GM15510 (cell line): Measurements from ENCODE around the gene RBM33.

Experiments
- POLR2A ChIP-seq: IDR thresholded peaks from 3 replicates; pipeline ENCODE4 v1.6.1; 2011; ENCODE audit warnings: borderline replicate concordance; ENCODE audit not compliant: insufficient read length; ENCODE audit errors: extremely low read depth

RBM33 gene

DNA sequence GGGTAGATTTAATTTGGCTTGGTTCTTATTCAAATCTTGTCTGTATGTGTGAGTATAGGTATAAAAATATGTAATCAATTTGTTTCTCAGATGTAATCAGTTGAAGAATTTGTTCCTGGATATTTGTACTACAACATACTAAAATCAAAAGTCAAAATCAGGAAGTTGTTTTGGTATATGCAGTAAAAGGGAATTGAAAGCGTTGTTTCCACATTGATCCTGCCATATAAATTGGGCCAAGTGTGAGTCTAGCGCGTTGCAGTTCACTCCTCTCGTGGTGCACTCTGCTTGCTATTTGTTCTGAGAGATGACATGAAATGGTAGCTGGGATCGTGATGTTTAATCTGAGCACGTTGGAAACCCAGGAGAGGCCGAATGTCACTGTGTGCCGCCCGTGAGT, 111.9 kb downstream of the RBM33 start:
- TF ChIP-seq POLR2A, result no peak

DNA sequence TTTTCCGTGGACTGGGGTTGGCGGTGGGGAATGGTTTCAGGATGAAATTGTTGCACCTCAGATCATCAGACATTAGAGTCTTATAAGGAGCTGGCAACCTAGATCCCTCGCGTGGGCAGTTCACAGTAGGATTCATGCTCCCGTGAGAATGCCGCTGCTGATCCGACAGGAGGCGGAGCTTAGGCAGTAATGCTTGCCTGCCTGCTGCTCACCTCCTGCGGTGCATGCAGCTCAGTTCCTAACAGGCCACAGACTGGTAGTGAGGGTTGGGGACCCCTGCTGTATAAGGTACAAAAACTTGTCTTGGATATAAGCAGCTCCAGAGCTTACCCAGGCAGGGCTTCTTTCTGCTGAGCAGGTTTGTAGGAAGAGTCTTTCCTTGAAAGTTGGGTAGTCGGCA, 113.9 kb downstream of the RBM33 start:
- TF ChIP-seq POLR2A, result no peak

DNA sequence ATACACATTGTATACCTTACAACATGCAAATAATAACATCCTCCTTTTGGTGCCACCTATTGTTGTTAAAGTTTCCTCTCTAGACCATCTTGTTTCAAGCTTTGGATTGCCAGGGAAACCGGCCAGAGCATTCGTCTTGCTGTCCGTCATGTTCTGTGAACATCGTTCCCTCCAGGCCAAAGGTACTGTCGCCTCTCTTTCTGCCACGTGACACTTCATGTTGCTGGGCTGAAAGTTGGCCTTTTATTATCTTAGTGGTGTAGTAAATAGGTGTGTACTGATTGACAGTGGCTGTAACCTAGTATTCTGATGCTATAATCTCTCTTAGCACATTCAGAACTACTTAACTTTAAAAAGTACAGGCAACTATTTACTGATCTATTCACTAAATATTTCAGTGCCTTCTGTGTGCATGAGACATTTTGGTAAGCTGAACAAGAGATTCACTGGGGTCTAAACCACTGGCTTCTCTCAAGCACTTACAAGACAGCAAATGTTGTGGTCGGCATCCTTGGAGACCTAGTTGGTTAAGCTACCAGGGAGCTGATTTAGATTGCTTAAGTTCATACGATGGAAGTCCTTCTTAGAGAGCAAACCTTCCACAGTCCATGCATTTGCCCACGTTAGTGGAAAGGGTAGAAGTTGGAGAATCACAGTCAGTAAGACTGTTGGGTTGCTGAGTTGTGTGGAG, 115.4 kb downstream of the RBM33 start:
- no peak for TF ChIP-seq POLR2A

DNA sequence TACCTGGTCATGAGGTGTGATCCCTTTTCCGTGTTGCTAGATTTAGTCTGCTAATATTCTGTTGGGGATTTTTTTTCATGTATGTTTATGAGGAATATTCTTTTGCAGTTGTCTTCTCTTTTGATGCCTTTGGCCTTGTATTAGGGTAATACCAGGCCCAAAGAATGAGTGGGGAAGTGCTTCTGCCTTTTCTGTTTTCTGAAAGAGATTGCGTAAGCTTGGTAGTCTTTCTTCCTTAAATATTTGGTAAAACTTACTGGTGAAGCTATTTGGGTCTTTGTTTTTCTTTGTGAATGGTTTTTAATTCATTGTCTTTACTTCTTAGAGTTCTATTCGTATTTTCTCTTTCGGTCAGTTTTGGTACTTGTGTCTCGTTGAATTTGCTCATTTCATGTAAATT, 116.7 kb downstream of the RBM33 start:
- no peak for TF ChIP-seq POLR2A

DNA sequence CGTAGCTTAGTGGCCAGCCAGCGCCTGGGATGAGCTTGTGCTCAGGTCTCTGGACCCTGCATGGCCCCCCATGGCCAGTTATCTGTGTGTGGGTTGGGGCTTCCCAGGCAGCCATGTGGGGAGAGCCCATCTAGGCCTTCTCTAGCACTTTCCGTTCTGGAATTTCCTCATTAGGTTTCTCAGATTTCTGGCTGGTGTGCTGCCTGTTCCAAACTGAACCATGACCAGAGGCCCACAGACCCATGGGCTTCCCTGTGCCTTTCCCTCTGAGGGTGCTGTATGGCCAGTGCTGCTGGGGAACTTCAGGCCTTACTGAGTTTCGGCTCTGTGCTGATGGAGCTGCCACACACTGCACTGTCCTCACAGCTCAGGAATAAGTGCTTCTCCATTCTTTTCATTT, 117.6 kb downstream of the RBM33 start:
- TF ChIP-seq POLR2A, result no peak

DNA sequence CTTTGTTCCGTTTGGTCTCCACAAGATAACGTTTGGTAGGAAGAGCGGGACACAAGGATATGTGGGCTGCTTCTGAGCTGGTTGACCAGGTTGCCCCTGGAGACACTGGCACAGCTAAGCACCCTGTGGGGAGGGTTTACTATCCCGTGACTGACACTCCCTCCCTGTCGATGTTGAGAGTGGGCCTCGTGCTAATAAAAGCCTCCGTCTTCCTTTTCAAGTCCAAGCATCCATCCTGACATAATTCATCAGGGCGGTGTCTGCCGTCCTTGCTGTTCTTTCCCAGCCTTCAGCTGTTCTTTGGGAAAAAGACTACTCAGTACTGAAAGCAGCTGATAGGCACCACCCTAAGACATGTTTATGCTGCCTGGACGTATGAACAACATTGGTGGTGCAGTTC, 118.2 kb downstream of the RBM33 start:
- no peak for TF ChIP-seq POLR2A

DNA sequence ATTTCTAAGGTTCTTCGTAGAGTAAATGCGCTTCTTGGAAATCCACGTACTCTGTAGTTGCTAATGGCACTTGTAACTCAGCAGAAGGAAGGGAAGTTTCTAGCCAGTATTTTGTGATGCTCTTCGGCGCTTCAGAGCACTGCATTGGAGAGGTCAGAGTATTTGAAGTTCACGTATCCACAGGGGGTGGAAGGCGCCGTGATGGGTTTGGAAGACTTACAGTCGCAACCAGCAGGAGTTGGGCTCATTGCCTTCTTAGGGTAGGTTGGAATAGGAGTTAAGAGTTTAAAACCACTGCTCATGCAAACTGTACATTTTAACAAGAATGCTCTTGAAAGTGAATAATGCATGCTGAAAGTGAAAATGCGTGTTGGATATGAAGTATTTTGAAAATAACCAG, 118.7 kb downstream of the RBM33 start:
- TF ChIP-seq POLR2A, result no peak

DNA sequence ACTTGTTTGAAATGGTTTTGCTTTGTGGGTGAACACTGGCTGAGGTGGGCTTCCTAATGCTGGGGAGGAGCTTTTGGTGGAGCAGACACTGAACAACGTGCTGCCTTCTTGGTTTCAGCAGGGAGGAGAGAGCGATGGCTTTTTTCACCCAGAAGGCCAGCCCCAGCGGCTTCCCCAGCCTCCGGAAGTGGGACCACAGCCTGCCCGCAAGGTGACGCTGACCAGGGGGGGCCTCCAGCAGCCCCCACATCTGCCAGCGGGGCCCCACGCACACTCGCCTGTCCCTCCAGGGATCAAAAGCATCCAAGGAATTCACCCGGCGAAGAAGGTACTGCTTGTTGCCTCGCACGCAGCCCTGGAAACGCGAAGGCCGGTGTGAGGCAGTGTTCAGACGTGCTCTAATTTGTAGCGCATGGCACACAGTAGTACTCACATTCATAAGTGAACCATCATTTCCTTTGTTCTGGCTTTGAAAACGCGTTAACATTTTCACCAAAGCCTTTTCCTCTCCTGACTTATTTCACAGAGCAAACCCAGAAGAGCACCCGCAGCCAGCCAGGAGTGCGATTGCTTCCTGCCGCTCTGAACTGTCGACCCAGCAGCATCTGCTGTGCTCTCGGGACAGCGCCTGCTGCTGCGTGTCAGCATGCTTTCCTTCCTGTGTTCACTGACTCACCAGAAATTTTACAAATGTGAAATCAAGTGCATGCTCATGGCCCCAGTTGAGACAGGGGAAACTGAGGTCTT, 119.4 kb downstream of the RBM33 start:
- no peak for TF ChIP-seq POLR2A

DNA sequence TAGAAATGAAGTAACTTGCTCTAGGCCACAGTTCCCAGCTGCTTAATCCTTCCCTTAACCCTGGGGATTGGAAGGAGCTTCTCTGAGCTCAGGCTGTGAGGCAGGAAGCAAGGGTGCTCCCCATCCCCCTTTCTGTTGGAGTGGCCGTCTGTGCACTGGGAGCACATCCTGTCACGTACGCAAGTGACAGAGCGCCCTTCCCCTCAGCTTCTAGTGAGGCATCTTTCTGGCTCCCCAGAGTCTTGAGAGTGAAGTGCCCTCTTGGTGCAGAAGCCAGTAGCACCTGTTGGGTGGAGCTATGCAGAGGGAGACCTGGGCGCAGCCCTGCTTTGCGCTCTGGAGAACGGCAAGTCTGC, 120.0 kb downstream of the RBM33 start:
- no peak for TF ChIP-seq POLR2A

DNA sequence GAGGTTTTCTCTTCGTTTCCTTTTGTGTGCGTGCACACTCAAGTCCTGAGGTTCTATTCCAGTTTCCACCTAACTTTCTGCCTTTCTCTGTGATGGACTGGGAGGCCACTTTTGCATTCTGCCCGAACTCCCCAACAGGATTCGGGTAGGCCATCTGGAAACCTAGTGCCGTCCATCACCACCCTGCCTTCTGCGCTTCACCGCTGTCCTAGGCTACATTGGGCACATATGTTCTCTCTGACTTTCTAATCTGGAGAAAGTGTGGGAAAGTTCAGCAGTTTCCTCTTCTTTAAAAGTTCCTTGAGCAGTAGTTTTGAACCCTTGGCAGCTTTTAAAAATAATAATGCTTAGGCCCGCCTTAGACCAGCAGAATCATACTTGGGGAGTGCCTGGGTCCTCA, 121.0 kb downstream of the RBM33 start:
- no peak for TF ChIP-seq POLR2A

DNA sequence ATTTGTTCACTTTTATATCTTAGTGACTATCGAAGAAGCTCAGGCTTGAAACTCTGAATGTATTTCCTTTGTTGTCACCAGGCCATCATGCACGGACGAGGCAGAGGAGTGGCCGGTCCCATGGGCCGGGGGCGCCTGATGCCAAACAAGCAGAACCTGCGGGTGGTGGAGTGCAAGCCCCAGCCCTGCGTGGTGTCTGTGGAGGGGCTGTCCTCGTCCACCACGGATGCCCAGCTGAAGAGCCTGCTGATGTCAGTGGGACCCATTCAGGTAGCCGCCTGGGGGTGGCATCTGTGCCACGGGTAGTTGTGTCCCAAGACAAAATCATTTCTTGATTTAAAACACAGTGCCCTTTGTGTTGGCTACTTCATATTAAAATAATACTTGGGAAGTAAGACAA, 121.9 kb downstream of the RBM33 start:
- no peak for TF ChIP-seq POLR2A

DNA sequence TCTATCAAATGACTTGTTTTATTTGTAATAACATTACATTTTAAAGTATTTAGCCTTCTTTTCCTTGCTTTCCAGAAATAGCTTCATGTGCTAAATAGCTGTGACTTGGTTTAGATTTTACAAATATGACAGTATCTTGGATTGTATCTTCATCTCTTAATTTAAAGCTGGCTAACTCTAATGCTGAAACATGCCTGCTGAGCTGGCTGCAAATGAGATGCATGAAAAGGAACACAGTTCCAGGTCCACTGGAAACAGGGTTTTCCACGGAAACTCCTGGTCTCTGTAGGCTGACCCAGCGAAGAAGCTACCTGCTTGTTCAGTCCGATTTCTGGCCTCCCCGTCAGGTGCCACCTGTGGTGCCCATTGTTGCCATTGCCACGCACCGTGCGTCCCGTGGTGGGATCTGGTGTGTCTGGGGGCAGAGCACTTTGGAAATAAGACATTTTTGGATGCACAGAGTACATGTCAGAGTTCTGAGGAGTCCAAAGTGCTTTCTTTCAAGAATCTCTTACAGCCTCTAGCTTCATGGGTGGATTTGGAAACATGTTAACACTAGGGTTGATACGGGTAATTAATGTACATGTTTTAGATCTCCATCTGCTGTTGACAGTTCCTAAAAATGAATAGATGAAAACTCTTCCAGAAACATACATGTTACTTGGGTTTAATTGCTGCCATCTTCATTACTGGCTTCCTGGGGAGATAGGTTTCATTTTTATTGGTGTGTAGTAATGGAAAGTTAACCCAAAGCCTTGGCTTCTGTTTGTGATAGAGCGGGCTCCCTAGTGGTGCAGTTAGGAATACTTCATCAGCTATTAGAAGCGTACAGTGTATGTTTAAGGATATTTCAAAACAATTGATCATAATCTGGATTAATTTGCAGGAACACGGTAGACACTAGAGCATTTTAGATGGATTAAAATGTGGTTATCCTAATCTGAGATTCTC, 122.8 kb downstream of the RBM33 start:
- no peak for TF ChIP-seq POLR2A

DNA sequence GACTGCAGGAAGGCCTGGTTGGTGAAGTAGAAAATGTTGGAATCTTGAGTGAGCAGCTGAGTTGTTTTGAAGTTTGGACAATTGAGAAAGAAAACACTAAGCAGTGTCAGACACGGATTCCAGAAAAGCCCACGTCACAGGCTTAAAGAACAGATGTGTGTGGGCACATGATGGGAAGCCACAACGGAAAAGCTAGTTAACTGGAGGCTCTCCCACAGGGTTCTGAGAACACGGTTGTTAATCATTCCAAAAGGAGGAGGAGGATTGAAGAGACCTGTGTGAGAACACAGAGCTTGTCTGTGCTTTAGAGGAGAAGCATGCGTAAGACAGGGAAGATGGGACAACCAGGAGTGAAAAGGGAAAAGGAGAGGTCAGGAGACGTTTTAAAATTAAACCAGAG, 125.2 kb downstream of the RBM33 start:
- TF ChIP-seq POLR2A, result no peak

DNA sequence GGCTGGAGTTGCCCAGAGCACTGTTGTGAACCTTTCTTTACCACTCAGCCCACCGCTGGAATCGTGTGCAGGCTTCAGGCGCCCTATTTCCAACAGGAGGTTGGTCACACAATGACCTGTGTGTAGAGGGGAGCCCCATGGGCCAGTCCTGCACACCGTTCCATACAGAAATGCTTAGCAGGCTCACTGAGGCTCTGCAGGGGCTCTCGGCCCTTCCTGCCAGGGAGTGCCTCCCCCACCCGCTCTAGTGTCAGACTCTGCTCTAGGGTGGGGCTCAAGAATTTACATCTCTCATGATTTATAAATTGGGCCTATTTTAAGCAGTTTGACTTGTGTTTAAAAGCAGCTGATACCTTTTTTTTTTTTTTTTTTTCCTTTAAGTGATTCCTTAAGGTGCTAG, 125.8 kb downstream of the RBM33 start:
- TF ChIP-seq POLR2A, result no peak

DNA sequence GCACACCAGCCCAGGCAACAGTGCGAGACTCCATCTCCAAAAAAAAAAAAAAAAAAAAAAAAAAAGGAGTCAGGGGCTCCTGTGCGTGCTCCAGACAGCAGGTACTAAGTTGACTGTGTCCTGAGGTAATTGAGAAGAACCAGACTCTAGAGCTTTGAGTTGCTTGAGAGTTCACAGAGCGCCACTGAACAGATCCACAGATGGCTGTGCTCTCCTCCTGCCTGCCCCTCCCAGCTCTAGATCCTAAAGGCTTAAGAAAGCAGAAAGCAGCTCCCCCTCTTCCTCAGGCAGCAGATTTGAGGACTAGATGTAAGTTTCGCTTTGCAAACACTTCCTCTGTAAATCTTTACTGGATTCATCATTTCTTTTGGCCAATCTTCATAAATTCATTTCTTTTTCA, 129.1 kb downstream of the RBM33 start:
- TF ChIP-seq POLR2A, result no peak

DNA sequence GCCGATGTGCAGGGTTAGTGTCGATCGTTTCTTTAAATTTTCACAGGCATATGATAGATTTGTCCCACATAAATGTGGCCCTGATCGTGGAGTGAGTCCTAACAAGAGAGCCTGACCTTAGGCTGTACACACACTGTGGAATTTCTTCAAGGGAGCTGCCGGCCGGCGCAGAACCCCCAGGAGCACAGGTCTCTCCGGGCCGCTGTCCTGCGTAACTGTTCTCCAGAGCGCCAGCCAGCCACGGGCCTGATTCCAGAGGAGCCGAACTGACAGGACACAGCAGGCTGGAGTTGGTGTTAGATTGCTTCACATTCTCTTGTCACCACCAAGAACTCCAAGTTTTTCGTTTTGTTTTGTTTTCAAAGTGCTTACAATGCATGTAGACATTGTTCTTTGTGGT, 130.5 kb downstream of the RBM33 start:
- TF ChIP-seq POLR2A, result no peak

DNA sequence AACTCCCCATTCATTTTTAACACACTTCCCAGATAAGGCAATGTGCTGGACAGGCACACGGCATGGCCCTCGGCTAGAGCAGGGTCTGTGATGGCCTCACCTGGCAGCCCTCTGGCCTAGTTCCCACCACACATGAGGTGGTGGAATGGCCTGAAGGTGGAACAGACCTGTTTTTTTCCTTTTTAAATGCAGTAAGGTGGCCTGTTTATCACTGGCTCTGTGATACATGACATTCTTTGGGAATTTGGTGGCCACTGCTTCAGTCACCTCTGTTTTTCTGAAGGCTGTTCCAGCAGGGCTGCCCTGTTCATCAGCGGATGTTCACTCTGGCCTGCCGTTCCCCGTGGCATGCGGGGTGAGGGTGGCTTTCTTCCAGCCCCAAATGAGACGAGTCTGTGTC, 131.2 kb downstream of the RBM33 start:
- TF ChIP-seq POLR2A, result no peak

DNA sequence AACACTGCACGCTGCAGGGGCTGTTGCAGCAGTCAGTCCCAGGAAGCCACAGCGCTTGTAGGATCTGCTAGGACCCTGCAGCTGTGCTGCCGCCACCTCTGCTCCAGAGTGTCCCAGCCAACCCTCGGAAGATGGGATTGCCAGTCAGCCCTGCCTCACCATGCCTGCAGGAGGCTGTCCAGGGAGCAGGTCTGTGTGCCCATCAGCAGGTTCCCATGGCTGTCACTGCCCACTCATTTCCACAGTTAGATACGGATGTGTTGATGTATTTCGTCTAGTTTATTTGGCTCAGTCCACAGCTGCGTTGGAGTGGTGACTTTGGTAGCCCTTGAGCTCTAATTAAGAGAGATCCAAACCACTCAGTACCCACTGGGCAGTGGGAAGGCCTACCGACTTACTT, 132.1 kb downstream of the RBM33 start:
- TF ChIP-seq POLR2A, result no peak
